HL-60/S4 (cell line): ENCODE data around the gene SMOC2.
"Not testable (repeated sequence)": the region's sequence is repeated elsewhere in the genome, so short reads cannot be mapped to it uniquely, and the experiment has no call there.

Experiments
- in situ Hi-C: fragments of 300-500 bp; cut with MboI; formaldehyde crosslinking; loops from 2 replicates; pipeline ENCODE4 v1.14.3; 2022; ENCODE audit warnings: low sequenced_read_pairs

The SMOC2 gene

GRCh38 chr6:168699631-168700295 is 258.8 kb downstream of the SMOC2 start:
- in situ Hi-C loops = no loop called here

GRCh38 chr6:168700880-168701279 is 259.9 kb downstream of the SMOC2 start:
- in situ Hi-C loops = no loop called here

GRCh38 chr6:168703990-168704389 is 263.0 kb downstream of the SMOC2 start:
- in situ Hi-C loops = no loop called here

- in situ Hi-C loops = no loop called here
Measured at GRCh38 chr6:168704678-168705077, 263.7 kb downstream of the SMOC2 start.

- in situ Hi-C loops = not testable (repeated sequence)
Measured at GRCh38 chr6:168705271-168705670, 264.3 kb downstream of the SMOC2 start.

GRCh38 chr6:168706471-168707177 is 265.6 kb downstream of the SMOC2 start:
- in situ Hi-C loops = no loop called here

GRCh38 chr6:168708526-168708925 is 267.5 kb downstream of the SMOC2 start:
- in situ Hi-C loops = no loop called here

GRCh38 chr6:168708984-168709383 is 268.0 kb downstream of the SMOC2 start:
- in situ Hi-C loops = no loop called here

- in situ Hi-C loops = no loop called here
Measured at GRCh38 chr6:168709390-168709789, 268.4 kb downstream of the SMOC2 start.

- in situ Hi-C loops = no loop called here
Measured at GRCh38 chr6:168709991-168710390, 269.0 kb downstream of the SMOC2 start.

GRCh38 chr6:168711049-168711640 is 270.2 kb downstream of the SMOC2 start:
- in situ Hi-C loops = no loop called here

GRCh38 chr6:168711666-168712300 is 270.8 kb downstream of the SMOC2 start:
- in situ Hi-C loops = no loop called here

- in situ Hi-C loops = no loop called here
Measured at GRCh38 chr6:168712993-168713392, 272.0 kb downstream of the SMOC2 start.

GRCh38 chr6:168713839-168714238 is 272.9 kb downstream of the SMOC2 start:
- in situ Hi-C loops = no loop called here

- in situ Hi-C loops = no loop called here
Measured at GRCh38 chr6:168714547-168715260, 273.7 kb downstream of the SMOC2 start.

GRCh38 chr6:168715643-168716481 is 274.9 kb downstream of the SMOC2 start:
- in situ Hi-C loops = no loop called here

- in situ Hi-C loops = no loop called here
Measured at GRCh38 chr6:168716581-168716980, 275.6 kb downstream of the SMOC2 start.

GRCh38 chr6:168717491-168717890 is 276.5 kb downstream of the SMOC2 start:
- in situ Hi-C loops = no loop called here
